ENCODE measurements around the gene CWF19L2. TPM values are rescaled to one million over a fixed set of nuclear protein-coding genes. Genes with fewer than 3 reads are reported as not detected.

CWF19L2 gene
- total and polyA plus RNA-seq, 2 of the 8 experiments (the other 6 are each of a cell fraction or from before 2014, with no cell fraction given), result 2.2 to 16.6 TPM

GRCh38 chr11:107316426-107316825 lies 141.2 kb downstream of the CWF19L2 start:
- no peak overlapping the region for H3K4me2 ChIP-seq (ENCODE audit: insufficient read depth in 1 of 2, low read depth in 2 of 2, low read length in 2 of 2)
- no peak overlapping the region for H4K91ac ChIP-seq (replicated peaks; ENCODE audit: insufficient read length, low read length)
- H4K5ac ChIP-seq (ENCODE audit: insufficient read length, low read depth, low read length), result no peak overlapping the region
- no peak overlapping the region for H2AFZ ChIP-seq (ENCODE audit: low read length)
- no peak overlapping the region for H3K14ac ChIP-seq (ENCODE audit: insufficient read length)
- ChIA-PET POLR2A (ENCODE audit: partially characterized antibody) (no interaction called here), CTCF (ENCODE audit: partially characterized antibody) (no interaction called here)
- H2BK20ac ChIP-seq (ENCODE audit: low read length), result no peak overlapping the region
- no peak for FAIRE-seq
- H3K36me3 ChIP-seq (ENCODE audit: control insufficient read depth in 2 of 4, insufficient read depth in 4 of 4, low read length in 3 of 4), result peaks cover 0 to 3% (median 1%) of the 10 kb centered on the region in 4 experiments; a peak in 1 of 8 replicates
- no peaks in the 10 kb centered on the region for H3K79me2 ChIP-seq (ENCODE audit: control insufficient read depth in 1 of 2, insufficient read depth in 2 of 2, low read length in 2 of 2)
- H3K27ac ChIP-seq (ENCODE audit: low read depth, low read length), result no peak overlapping the region
- H3K56ac ChIP-seq (replicated peaks; ENCODE audit: insufficient read length, low read depth, low read length), result no peak overlapping the region
- no peaks in the 10 kb centered on the region for H3K79me1 ChIP-seq (ENCODE audit: low read depth, low read length)
- WGBS, 2 experiments (ENCODE audit: extremely low coverage in 1 of 2, insufficient coverage in 1 of 2, insufficient read length in 1 of 2, insufficient replicate concordance in 2 of 2, low coverage in 1 of 2, low lambda C conversion rate in 2 of 2, missing lambda C conversion rate in 1 of 2), result 91% methylated on average over 1 of the region's 1 CpG; no CpG with 5 or more reads in 1 of the 2 experiments
- no peak overlapping the region for H2BK15ac ChIP-seq (ENCODE audit: low read length)
- H2BK12ac ChIP-seq (ENCODE audit: low read depth, low read length), result no peak overlapping the region
- no peak overlapping the region for H2BK5ac ChIP-seq (ENCODE audit: low read depth, low read length)
- peaks cover 0 to 6% of the 10 kb centered on the region in 2 experiments; a peak in 1 of 4 replicates for H3K9me3 ChIP-seq (ENCODE audit: insufficient read depth in 2 of 2, low read depth in 1 of 2, low read length in 1 of 2)
- no peaks in the 10 kb centered on the region for H3K23me2 ChIP-seq (ENCODE audit: low read depth, low read length)
- H3K4me1 ChIP-seq (replicated peaks in 1 of 4; ENCODE audit: control insufficient read depth in 3 of 4, insufficient read depth in 4 of 4, low read length in 3 of 4), result no peaks in the 10 kb centered on the region
- no peak overlapping the region for H3K4me3 ChIP-seq (ENCODE audit: extremely low read depth in 1 of 4, insufficient read depth in 2 of 4, low read depth in 3 of 4, low read length in 4 of 4)
- H3K27me3 ChIP-seq (replicated peaks in 1 of 4; ENCODE audit: control insufficient read depth in 3 of 4, extremely low read depth in 1 of 4, insufficient read depth in 3 of 4, low read length in 3 of 4), result no peaks in the 10 kb centered on the region
- H2BK120ac ChIP-seq (replicated peaks; ENCODE audit: low read depth, low read length), result no peak overlapping the region
- H3K18ac ChIP-seq (ENCODE audit: extremely low read depth, low read length), result no peak overlapping the region
- H3K4ac ChIP-seq (replicated peaks; ENCODE audit: insufficient read length, low read depth, low read length), result no peak overlapping the region
- no peak overlapping the region for H3K23ac ChIP-seq (ENCODE audit: insufficient read length)
- no peaks in the 10 kb centered on the region for H4K20me1 ChIP-seq (replicated peaks in 1 of 2; ENCODE audit: control insufficient read depth in 1 of 2, insufficient read depth in 2 of 2, low read length in 2 of 2)
- H3K9ac ChIP-seq (replicated peaks in 1 of 4; ENCODE audit: extremely low read depth in 1 of 4, low read depth in 3 of 4, low read length in 3 of 4), result no peak overlapping the region
- no peak overlapping the region for H2AK5ac ChIP-seq (ENCODE audit: low read depth, low read length)
- H4K8ac ChIP-seq (ENCODE audit: extremely low read depth, insufficient read depth, low read length), result no peak overlapping the region
- no peak for DNase-seq (ENCODE audit: low read depth in 1 of 2, low spot score in 2 of 2)
